HepG2 (cell line): Measurements from ENCODE around the gene ZBED6. TPM values are rescaled to one million over a fixed set of nuclear protein-coding genes. Genes with fewer than 3 reads are reported as not detected.

Experiments used
- AGO2 ChIP-seq: fragments of 200-400 bp; formaldehyde crosslinking; optimal IDR thresholded peaks from 2 replicates; pipeline ENCODE3; 2017; ENCODE audit warnings: mild to moderate bottlenecking, low read depth, low read length, moderate library complexity
- CBFB ChIP-seq: sonication (generic); formaldehyde crosslinking; IDR thresholded peaks from 2 replicates; pipeline ENCODE4 v1.4.0; 2020; ENCODE audit warnings: missing genetic modification reagents
- CSRNP2 ChIP-seq: sonication (generic); formaldehyde crosslinking; conservative IDR thresholded peaks from 2 replicates; pipeline ENCODE4 v1.8.0; 2022; ENCODE audit warnings: low read depth, missing genetic modification reagents
- ERF ChIP-seq: IDR thresholded peaks from 2 replicates; pipeline ENCODE4 v1.6.1; 2018; ENCODE audit warnings: missing biosample characterization, missing genetic modification reagents
- ESRRA ChIP-seq: sonication (generic); formaldehyde crosslinking; IDR thresholded peaks from 2 replicates; pipeline ENCODE4 v1.5.1; 2020; ENCODE audit warnings: mild to moderate bottlenecking, low read depth, missing genetic modification reagents
- FOXA1 ChIP-seq, 2 experiments: fragments of 450-650 bp in 1 of 2; sonication (generic) in 1 of 2; formaldehyde crosslinking in 1 of 2; IDR thresholded peaks; 2 replicates each; pipeline versions ENCODE4 v1.4.0 to v1.6.1; 2016 to 2020; ENCODE audit warnings: missing genetic modification reagents in 1 of 2
- GLI4 ChIP-seq: sonication (generic); formaldehyde crosslinking; IDR thresholded peaks from 2 replicates; pipeline ENCODE4 v1.5.1; 2020; ENCODE audit warnings: missing genetic modification reagents, mild to moderate bottlenecking, moderate library complexity, borderline replicate concordance
- GPN1 ChIP-seq: sonication (generic); formaldehyde crosslinking; IDR thresholded peaks from 2 replicates; pipeline ENCODE4 v1.5.1; 2020; ENCODE audit warnings: missing genetic modification reagents, borderline replicate concordance
- HDAC6 ChIP-seq: fragments of 200-600 bp; sonication (generic); IDR thresholded peaks from 2 replicates; pipeline ENCODE4 v1.7.0; 2017; ENCODE audit warnings: mild to moderate bottlenecking, antibody characterized with exemption, low read length, low read depth
- KMT2B ChIP-seq: IDR thresholded peaks from 2 replicates; pipeline ENCODE4 v1.6.1; 2016; ENCODE audit warnings: missing genetic modification reagents, missing compliant biosample characterization
- MLX ChIP-seq: IDR thresholded peaks from 2 replicates; pipeline ENCODE4 v1.6.1; 2016
- PRMT3 ChIP-seq: sonication (generic); formaldehyde crosslinking; IDR thresholded peaks from 2 replicates; pipeline ENCODE4 v1.8.1; 2022; ENCODE audit warnings: low read depth, mild to moderate bottlenecking, moderate library complexity, missing genetic modification reagents, borderline replicate concordance
- RARG ChIP-seq: sonication (generic); formaldehyde crosslinking; IDR thresholded peaks from 2 replicates; pipeline ENCODE4 v1.4.0; 2020; ENCODE audit warnings: low read depth, mild to moderate bottlenecking, missing genetic modification reagents
- SIN3B ChIP-seq: fragments of 150-350 bp; IDR thresholded peaks from 2 replicates; pipeline ENCODE4 v1.6.1; 2014; ENCODE audit warnings: low read length
- TAF15 ChIP-seq: fragments of 200-400 bp; formaldehyde crosslinking; IDR thresholded peaks from one replicate; pipeline ENCODE4 v1.6.1; 2018; ENCODE audit warnings: mild to moderate bottlenecking, low read depth, low read length; ENCODE audit not compliant: poor library complexity, severe bottlenecking
- THAP8 ChIP-seq: sonication (generic); formaldehyde crosslinking; IDR thresholded peaks from 2 replicates; pipeline ENCODE4 v1.5.1; 2020; ENCODE audit warnings: missing genetic modification reagents, mild to moderate bottlenecking, borderline replicate concordance
- TOPORS ChIP-seq: sonication (generic); formaldehyde crosslinking; IDR thresholded peaks from 2 replicates; pipeline ENCODE4 v1.8.0; 2023; ENCODE audit warnings: mild to moderate bottlenecking, missing genetic modification reagents
- WIZ ChIP-seq: sonication (generic); formaldehyde crosslinking; IDR thresholded peaks from 2 replicates; pipeline ENCODE4 v1.5.1; 2020; ENCODE audit warnings: mild to moderate bottlenecking, missing genetic modification reagents
- ZBTB25 ChIP-seq: IDR thresholded peaks from 2 replicates; pipeline ENCODE4 v1.6.1; 2018; ENCODE audit warnings: missing genetic modification reagents
- ZNF280B ChIP-seq: sonication (generic); formaldehyde crosslinking; IDR thresholded peaks from 2 replicates; pipeline ENCODE4 v1.5.0; 2020; ENCODE audit warnings: missing genetic modification reagents, mild to moderate bottlenecking, borderline replicate concordance
- ZNF841 ChIP-seq: sonication (generic); formaldehyde crosslinking; IDR thresholded peaks from 2 replicates; pipeline ENCODE4 v1.8.1; 2023; ENCODE audit warnings: missing genetic modification reagents, borderline replicate concordance
- polyA plus RNA-seq, 8 experiments: library from polyadenylated mRNA; depleted of rRNA in 3 of 8; stranded (reverse) in 7 of 8; unstranded in 1 of 8; fragments of >200 nt; fragmentation: Illumina TruSeq in 4 of 8; extraction: Trizol in 4 of 8; gene quantifications; 2 replicates each; pipeline versions ENCODE4 v1.2.1 to v1.2.3, GENCODE V29; 2011 to 2016; ENCODE audit warnings: low read depth in 4 of 8, missing spikeins in 1 of 8, mixed read lengths in 1 of 8; ENCODE audit not compliant: insufficient read depth in 1 of 8
- total RNA-seq, 5 experiments: library from RNA; depleted of rRNA; stranded (reverse); fragments of >200 nt; fragmentation: Illumina TruSeq; extraction: Trizol; gene quantifications; 2 replicates each; pipeline ENCODE4 v1.2.3, GENCODE V29; 2016; ENCODE audit warnings: low read depth in 1 of 5

Gene ZBED6
- total and polyA plus RNA-seq, 2 of the 13 experiments (the other 11 are each of a cell fraction or from before 2014, with no cell fraction given): 9.3 to 12.5 TPM

- TF ChIP-seq CSRNP2 (CRISPR knock-in tag) (no peak), ZNF841 (CRISPR knock-in tag) (no peak), GLI4 (no peak), AGO2 (no peak), TAF15 (no peak), SIN3B (no peak), ZNF280B (no peak), GPN1 (CRISPR knock-in tag) (no peak), THAP8 (0 out of 2 replicates have a peak, but pooled peaks have one; percentile 81), ZBTB25 (CRISPR knock-in tag) (peak; percentile 87), RARG (no peak), WIZ (no peak), MLX (no peak; the same call in 1 of the 2 replicates), PRMT3 (no peak), FOXA1 (IDR thresholded peaks at IDR 0.05) (no peak), FOXA1 (CRISPR knock-in tag; IDR thresholded peaks at IDR 0.05) (no peak), ERF (CRISPR knock-in tag) (peak; percentile 79; the same call in 1 of the 2 replicates), HDAC6 (no peak), ESRRA (CRISPR knock-in tag) (no peak), TOPORS (CRISPR knock-in tag) (no peak), KMT2B (peak; percentile 81), CBFB (CRISPR knock-in tag) (peak; percentile 80; the same call in 1 of the 2 replicates)
Measured at GRCh38 chr1:203795441-203796235, at the start of gene ZBED6, which contains the start of gene ZC3H11A (continued).
